Activated T-cell treated with anti-CD3 and anti-CD28 coated beads, Interleukin-2, amount 50 U/mL, for 4 hours (primary cell): ENCODE data around the gene SPACA9. TPM values are rescaled to one million over a fixed set of nuclear protein-coding genes. Genes with fewer than 3 reads are reported as not detected.
A peak's percentile ranks its signal among the peaks of the same experiment; 100 is the strongest.

Experiments
- ATAC-seq, 2 donors: fragments of 200-7000 bp; cut with Tn5 transposase; one replicate each; pipeline ENCODE4 v1.10.0; 2021
- DNase-seq: peaks from one replicate; pipeline ENCODE4 v3.0.0-alpha.2; 2020
- H3K27me3 Mint-ChIP-seq: one replicate; pipeline ENCODE4 v1.8.0; 2021; ENCODE audit warnings: low read depth, mixed read lengths
- H3K36me3 Mint-ChIP-seq: one replicate; pipeline ENCODE4 v1.8.0; 2022; ENCODE audit warnings: mixed read lengths; ENCODE audit not compliant: insufficient read depth
- H3K4me1 Mint-ChIP-seq: one replicate; pipeline ENCODE4 v1.8.0; 2021; ENCODE audit warnings: low read depth, mixed read lengths
- H3K4me3 Mint-ChIP-seq: one replicate; pipeline ENCODE4 v1.8.0; 2021; ENCODE audit warnings: mild to moderate bottlenecking, moderate library complexity, mixed read lengths
- H3K9me3 Mint-ChIP-seq: one replicate; pipeline ENCODE4 v1.8.0; 2021; ENCODE audit warnings: mixed read lengths
- total RNA-seq, 3 donors: library from RNA; stranded (reverse); gene quantifications; one replicate each; pipeline ENCODE4 v1.2.1, GENCODE V29; 2021

The SPACA9 gene
- total RNA-seq, 3 donors from 2014 or later: 0.42 to 0.82 (median 0.73) TPM

DNA sequence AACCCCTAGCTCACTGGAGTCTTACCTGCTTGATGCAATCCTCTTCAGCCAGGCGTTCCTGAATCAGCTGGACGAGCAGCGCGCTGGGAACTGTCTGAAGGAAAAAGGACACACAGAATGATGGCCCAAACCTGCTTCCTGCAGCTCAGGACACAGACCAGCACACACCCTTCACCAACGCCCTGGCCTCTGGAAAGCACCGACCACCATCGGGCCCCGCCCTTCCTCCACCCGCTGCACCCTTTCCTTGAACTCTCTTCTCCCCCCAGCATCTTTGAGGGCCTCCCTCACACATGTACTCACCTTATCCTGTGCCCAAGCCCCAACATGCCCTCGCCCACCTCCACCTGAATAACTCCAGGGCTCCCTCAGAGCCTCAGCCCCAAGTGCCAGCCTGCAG is 23.9 kb upstream of the SPACA9 start:
- peaks cover 10% of the 10 kb centered on the region for H3K4me1 Mint-ChIP-seq
- H3K9me3 Mint-ChIP-seq: no peaks in the 10 kb centered on the region
- peaks cover 15% of the 10 kb centered on the region for H3K27me3 Mint-ChIP-seq
- H3K36me3 Mint-ChIP-seq: no peaks in the 10 kb centered on the region
- no peak for ATAC-seq
- DNase-seq: no peak
- no peak overlapping the region for H3K4me3 Mint-ChIP-seq

- peaks cover 15% of the 10 kb centered on the region for H3K27me3 Mint-ChIP-seq
- H3K36me3 Mint-ChIP-seq: no peaks in the 10 kb centered on the region
- no peak for ATAC-seq
- H3K4me1 Mint-ChIP-seq: peaks cover 7% of the 10 kb centered on the region
- H3K9me3 Mint-ChIP-seq: no peaks in the 10 kb centered on the region
- H3K4me3 Mint-ChIP-seq: no peak overlapping the region
- no peak for DNase-seq
These were observed 22.8 kb upstream of the SPACA9 start for GRCh38 chr9:132855904-132856303.

- Mint-ChIP-seq H3K36me3 (no peaks in the 10 kb centered on the region), H3K4me3 (no peak overlapping the region), H3K27me3 (peaks cover 9% of the 10 kb centered on the region), H3K4me1 (peaks cover 6% of the 10 kb centered on the region), H3K9me3 (no peaks in the 10 kb centered on the region)
- DNase-seq: no peak
- no peak for ATAC-seq
These were observed 21.7 kb upstream of the SPACA9 start for GRCh38 chr9:132857031-132857430.

GRCh38 chr9:132857616-132858342 is 20.9 kb upstream of the SPACA9 start:
- H3K4me1 Mint-ChIP-seq: peaks cover 6% of the 10 kb centered on the region
- H3K9me3 Mint-ChIP-seq: no peaks in the 10 kb centered on the region
- DNase-seq: no peak
- peaks cover 12% of the 10 kb centered on the region for H3K27me3 Mint-ChIP-seq
- no peak for ATAC-seq
- no peaks in the 10 kb centered on the region for H3K36me3 Mint-ChIP-seq
- H3K4me3 Mint-ChIP-seq: no peak overlapping the region

DNA sequence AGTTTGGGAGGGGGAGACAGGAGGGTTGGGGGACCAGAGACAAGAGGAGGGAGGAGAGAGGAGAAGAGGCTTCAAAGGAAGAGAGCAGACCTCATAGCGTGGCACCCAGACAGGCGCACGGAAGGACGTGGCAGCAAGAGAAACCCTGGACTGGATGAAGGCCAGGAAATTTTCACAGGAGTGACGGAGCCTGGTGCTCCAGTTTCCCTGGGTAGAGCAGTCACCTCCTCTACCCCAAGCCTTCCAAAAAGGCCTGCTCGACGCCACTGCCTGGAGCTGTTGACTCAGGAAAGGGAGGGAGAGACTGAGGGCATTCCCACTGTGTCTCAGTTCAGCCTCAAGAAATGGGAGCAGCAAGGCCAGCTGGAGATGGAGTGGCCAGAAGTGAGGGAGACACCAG is 19.9 kb upstream of the SPACA9 start:
- ATAC-seq (no peak), DNase-seq (no peak)
- Mint-ChIP-seq H3K36me3 (no peaks in the 10 kb centered on the region), H3K4me1 (peaks cover 6% of the 10 kb centered on the region), H3K9me3 (no peaks in the 10 kb centered on the region), H3K27me3 (peaks cover 12% of the 10 kb centered on the region), H3K4me3 (no peak overlapping the region)

- H3K36me3 Mint-ChIP-seq: no peaks in the 10 kb centered on the region
- no peak for ATAC-seq
- no peaks in the 10 kb centered on the region for H3K9me3 Mint-ChIP-seq
- no peaks in the 10 kb centered on the region for H3K4me1 Mint-ChIP-seq
- no peak overlapping the region for H3K4me3 Mint-ChIP-seq
- peaks cover 7% of the 10 kb centered on the region for H3K27me3 Mint-ChIP-seq
- DNase-seq: no peak
These were observed 17.0 kb upstream of the SPACA9 start for GRCh38 chr9:132861666-132862065.

DNA sequence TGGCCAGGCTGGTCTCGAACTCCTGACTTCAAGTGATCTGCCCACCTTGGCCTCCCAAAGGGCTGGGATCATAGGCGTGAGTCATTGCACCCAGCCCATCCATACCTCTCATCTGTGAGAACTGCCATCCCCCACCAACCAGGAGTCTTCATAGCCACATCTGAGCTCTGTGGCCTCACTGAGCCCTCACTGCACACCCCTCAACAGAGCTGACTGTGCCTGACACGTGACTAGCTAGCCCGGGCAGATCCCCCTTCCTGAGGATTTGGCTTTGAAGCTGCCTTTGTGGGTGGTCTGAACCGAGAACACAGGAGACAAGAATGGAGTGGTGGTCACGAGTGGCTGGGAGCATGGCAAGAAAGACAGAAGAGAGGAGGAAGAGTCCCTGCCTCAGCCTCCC is 16.2 kb upstream of the SPACA9 start:
- Mint-ChIP-seq H3K36me3 (no peaks in the 10 kb centered on the region), H3K27me3 (peaks cover 6% of the 10 kb centered on the region), H3K4me3 (no peak overlapping the region), H3K9me3 (no peaks in the 10 kb centered on the region), H3K4me1 (no peaks in the 10 kb centered on the region)
- ATAC-seq (peak in 1 of 2 donors; percentile 32), DNase-seq (no peak)

- DNase-seq: no peak
- no peak overlapping the region for H3K4me3 Mint-ChIP-seq
These were observed 15.6 kb upstream of the SPACA9 start for GRCh38 chr9:132863096-132863495.

GRCh38 chr9:132864277-132864676 is 14.4 kb upstream of the SPACA9 start:
- no peak for DNase-seq
- H3K27me3 Mint-ChIP-seq: peaks cover 3% of the 10 kb centered on the region
- H3K9me3 Mint-ChIP-seq: no peaks in the 10 kb centered on the region
- H3K4me1 Mint-ChIP-seq: no peaks in the 10 kb centered on the region
- no peaks in the 10 kb centered on the region for H3K36me3 Mint-ChIP-seq
- no peak overlapping the region for H3K4me3 Mint-ChIP-seq
- no peak for ATAC-seq

More at GRCh38 chr9:132863096-132863495, 15.6 kb upstream of the SPACA9 start:
- no peak for ATAC-seq
- Mint-ChIP-seq H3K9me3 (no peaks in the 10 kb centered on the region), H3K4me1 (no peaks in the 10 kb centered on the region), H3K36me3 (no peaks in the 10 kb centered on the region), H3K27me3 (peaks cover 6% of the 10 kb centered on the region)

GRCh38 chr9:132864691-132865090 is 14.0 kb upstream of the SPACA9 start:
- no peaks in the 10 kb centered on the region for H3K4me1 Mint-ChIP-seq

GRCh38 chr9:132866898-132867297 is 11.8 kb upstream of the SPACA9 start:
- no peak overlapping the region for H3K4me3 Mint-ChIP-seq
- H3K4me1 Mint-ChIP-seq: no peaks in the 10 kb centered on the region
- H3K36me3 Mint-ChIP-seq: no peaks in the 10 kb centered on the region
- no peak for ATAC-seq
- no peaks in the 10 kb centered on the region for H3K9me3 Mint-ChIP-seq
- H3K27me3 Mint-ChIP-seq: peaks cover 3% of the 10 kb centered on the region
- DNase-seq: no peak

More at GRCh38 chr9:132864691-132865090, 14.0 kb upstream of the SPACA9 start:
- Mint-ChIP-seq H3K36me3 (no peaks in the 10 kb centered on the region), H3K4me3 (no peak overlapping the region), H3K9me3 (no peaks in the 10 kb centered on the region), H3K27me3 (peaks cover 3% of the 10 kb centered on the region)
- DNase-seq: no peak
- no peak for ATAC-seq

GRCh38 chr9:132869266-132869665 is 9.4 kb upstream of the SPACA9 start:
- H3K4me1 Mint-ChIP-seq: peaks cover 5% of the 10 kb centered on the region
- no peak overlapping the region for H3K4me3 Mint-ChIP-seq
- DNase-seq: no peak
- H3K36me3 Mint-ChIP-seq: no peaks in the 10 kb centered on the region
- H3K9me3 Mint-ChIP-seq: no peaks in the 10 kb centered on the region
- H3K27me3 Mint-ChIP-seq: no peaks in the 10 kb centered on the region
- ATAC-seq: no peak

- Mint-ChIP-seq H3K9me3 (no peaks in the 10 kb centered on the region), H3K36me3 (no peaks in the 10 kb centered on the region), H3K4me1 (peaks cover 8% of the 10 kb centered on the region), H3K27me3 (no peaks in the 10 kb centered on the region), H3K4me3 (peak overlapping the region; percentile 19)
- ATAC-seq: peak in 1 of 2 donors; percentile 40
- DNase-seq: no peak
These were observed 5.3 kb upstream of the SPACA9 start for GRCh38 chr9:132873403-132873802.

DNA sequence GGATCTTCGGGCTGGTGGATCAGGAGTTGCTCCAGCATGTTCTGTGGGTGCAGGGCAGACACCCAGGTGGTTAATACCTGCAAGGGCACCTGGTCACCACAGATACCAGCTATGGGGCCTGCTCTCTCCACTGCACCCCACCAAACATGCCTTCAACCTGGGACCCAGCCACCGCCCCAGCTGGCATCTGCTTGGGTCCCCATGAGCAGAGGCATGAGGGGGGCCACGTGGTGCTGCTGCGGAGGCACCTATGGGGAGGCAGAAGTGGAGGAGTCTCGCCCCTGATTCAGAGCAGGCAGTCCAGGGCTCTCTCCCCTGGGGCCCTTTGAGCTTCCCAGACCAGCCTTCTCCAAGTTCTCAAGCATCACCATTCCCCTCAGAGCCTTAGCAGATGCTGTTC is 3.5 kb upstream of the SPACA9 start:
- Mint-ChIP-seq H3K4me1 (peaks cover 13% of the 10 kb centered on the region), H3K36me3 (no peaks in the 10 kb centered on the region), H3K4me3 (no peak overlapping the region), H3K27me3 (no peaks in the 10 kb centered on the region), H3K9me3 (no peaks in the 10 kb centered on the region)
- ATAC-seq (no peak), DNase-seq (no peak)

- H3K36me3 Mint-ChIP-seq: no peaks in the 10 kb centered on the region
- H3K9me3 Mint-ChIP-seq: no peaks in the 10 kb centered on the region
- peak overlapping the region; percentile 80 for H3K4me3 Mint-ChIP-seq
- H3K4me1 Mint-ChIP-seq: peaks cover 15% of the 10 kb centered on the region
- DNase-seq: no peak
- no peaks in the 10 kb centered on the region for H3K27me3 Mint-ChIP-seq
- ATAC-seq: no peak
These were observed 1.8 kb upstream of the SPACA9 start for GRCh38 chr9:132876849-132877248.
